ENCODE data around the gene DOCK9.

DOCK9 gene

GRCh38 chr13:98848746-98849145, 129.1 kb downstream of the DOCK9 start:
- no peak for DNase-seq (ENCODE audit: low spot score)

DNA sequence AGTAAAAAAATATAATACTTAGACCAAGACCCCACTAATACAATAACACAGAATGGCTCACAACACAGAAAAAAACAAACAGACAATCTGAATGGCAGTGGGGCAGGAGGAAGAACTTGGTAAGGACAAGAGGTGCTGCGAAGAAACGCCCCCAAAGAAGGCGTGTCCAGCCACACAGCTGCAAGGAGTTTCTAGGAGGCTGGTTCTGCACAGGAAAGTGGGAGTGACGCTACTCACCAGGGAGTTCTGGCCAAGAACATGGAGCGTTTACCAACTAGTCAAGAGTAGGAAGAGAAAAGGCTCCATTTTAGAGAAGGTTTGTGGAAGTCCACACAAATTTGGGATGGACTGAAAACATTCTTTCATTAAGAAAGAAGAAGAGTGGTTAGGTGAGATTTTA, 130.1 kb downstream of the DOCK9 start:
- no peak for DNase-seq (ENCODE audit: low spot score)

DNA sequence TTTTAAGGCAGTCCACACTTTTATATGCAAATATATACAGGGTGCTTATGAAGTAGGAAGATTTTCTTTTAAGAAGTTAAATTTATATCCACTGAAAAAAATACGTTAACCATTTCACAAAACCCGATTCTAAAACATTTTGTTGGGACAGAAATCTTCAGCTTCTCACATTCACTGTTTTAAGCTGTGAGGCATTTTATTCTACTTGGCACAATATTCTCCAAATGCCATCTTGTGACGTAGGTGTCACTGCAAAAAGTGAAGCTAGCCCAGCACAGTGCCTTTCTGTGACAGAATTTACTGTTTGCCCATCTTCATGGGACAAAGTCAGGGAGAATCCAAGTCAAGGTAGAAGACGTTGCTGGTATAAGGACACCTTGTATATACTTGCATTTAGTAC, 130.9 kb downstream of the DOCK9 start:
- no peak for DNase-seq (ENCODE audit: low spot score)

DNA sequence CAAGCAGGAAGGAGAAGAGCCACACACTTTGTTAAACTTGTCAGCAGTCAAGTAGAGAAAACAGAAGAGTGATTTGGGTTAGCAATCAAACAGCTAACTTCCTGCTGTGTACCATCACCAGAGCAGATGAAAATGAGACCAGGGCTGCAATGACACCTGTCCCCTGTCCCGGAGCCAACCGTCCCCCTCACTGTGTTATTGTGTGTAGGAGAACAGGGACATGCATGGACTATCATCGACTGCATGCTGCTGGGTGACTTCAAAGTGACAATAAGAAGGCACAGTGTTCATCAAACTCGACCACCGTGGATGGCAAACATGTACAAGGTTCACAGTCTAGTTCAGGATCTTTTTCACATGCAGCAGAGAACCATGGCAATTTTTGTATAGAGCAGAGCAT, 131.3 kb downstream of the DOCK9 start:
- no peak for DNase-seq (ENCODE audit: low spot score)

- no peak for DNase-seq (ENCODE audit: low spot score)
Observed at GRCh38 chr13:98845742-98846141, 132.1 kb downstream of the DOCK9 start.

GRCh38 chr13:98844021-98844420, 133.8 kb downstream of the DOCK9 start:
- no peak for DNase-seq (ENCODE audit: low spot score)

DNA sequence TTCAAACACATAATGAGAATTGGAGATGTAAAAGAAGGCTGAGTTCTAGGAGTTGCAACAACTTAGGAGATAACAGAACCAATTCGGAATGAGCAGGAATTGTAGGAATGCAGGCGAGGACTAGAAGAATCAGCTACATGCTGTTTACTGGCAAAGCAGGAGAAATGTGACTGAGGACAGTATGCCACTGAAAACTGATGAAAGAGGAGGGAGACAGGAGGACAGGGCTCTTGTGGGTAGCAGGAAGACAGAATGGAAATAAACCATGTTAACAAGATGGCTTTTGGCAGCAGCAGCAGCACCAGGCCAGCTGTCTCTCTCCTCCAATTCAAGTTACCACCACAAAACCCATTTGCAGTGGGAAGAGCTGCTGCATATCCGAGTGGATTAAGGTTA, 134.4 kb downstream of the DOCK9 start:
- no peak for DNase-seq (ENCODE audit: low spot score)

- DNase-seq (ENCODE audit: low spot score), result peak; percentile 67
Observed at GRCh38 chr13:98842858-98843481, 134.9 kb downstream of the DOCK9 start.

- no peak for DNase-seq (ENCODE audit: low spot score)
Observed at GRCh38 chr13:98842070-98842469, 135.8 kb downstream of the DOCK9 start.

DNA sequence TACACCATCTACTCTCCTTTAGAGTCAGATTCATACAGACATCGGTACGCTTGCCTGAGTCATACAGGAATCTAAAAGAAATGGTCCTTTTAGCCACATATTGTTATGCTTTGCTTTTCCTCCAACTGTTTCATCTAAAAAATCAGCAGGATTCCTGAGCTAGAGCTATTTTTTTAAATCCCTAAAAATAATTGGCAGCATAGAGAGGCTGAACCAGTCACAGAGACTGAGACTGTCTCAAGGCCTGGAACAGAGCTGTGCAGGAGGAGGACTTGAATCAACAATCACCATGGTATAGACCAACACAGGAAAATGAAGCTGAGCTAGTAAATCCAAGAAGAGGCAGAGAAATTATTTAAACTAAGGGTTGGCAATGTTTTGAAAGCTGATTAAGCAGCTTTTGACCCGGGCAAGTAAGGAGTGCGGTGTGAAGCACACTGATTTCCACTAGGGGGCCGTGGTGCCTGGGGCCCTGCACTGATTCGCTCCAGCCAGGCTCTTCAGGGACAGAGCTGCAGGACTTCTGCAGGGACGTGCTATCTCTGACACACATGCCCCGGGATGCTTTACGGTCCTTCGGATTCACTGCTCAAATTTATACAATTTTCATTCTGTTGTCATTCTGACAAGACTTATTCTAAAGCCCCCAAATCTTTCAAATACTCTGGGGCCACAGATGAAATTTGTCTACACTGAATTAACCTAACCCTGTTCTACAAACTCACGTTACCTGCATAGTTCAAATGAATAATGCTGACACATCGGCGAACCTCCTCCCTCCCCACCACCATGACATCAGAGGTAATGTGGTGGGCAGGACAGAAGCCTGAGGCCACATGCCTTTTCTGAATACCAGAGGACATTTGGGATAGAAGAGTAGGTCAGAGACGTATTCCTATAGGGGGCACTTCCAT, 137.8 kb downstream of the DOCK9 start:
- DNase-seq (ENCODE audit: low spot score), result peak; percentile 65

DNA sequence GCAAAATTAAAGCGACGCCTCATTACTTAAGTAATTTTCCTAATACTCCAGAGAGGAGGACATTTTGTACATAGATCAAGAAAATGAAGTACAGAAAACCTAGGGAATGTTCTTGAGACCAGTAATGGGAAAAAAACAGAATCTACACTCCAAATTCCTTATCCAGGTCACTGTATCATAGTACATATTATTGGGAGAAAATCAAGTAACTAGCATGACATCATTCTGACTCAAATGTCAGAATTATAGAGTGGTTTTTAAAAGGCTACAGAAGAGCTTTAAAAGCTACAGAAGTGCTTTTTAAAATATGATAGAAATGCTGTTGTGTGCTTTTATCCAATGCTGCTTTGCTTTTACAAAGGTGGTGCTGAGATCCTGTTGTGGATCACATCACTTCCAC, 139.1 kb downstream of the DOCK9 start:
- no peak for DNase-seq (ENCODE audit: low spot score)

- DNase-seq (ENCODE audit: low spot score), result no peak
Observed at GRCh38 chr13:98837896-98838295, 140.0 kb downstream of the DOCK9 start.

- DNase-seq (ENCODE audit: low spot score), result no peak
Observed at GRCh38 chr13:98835156-98835555, 142.7 kb downstream of the DOCK9 start.

DNA sequence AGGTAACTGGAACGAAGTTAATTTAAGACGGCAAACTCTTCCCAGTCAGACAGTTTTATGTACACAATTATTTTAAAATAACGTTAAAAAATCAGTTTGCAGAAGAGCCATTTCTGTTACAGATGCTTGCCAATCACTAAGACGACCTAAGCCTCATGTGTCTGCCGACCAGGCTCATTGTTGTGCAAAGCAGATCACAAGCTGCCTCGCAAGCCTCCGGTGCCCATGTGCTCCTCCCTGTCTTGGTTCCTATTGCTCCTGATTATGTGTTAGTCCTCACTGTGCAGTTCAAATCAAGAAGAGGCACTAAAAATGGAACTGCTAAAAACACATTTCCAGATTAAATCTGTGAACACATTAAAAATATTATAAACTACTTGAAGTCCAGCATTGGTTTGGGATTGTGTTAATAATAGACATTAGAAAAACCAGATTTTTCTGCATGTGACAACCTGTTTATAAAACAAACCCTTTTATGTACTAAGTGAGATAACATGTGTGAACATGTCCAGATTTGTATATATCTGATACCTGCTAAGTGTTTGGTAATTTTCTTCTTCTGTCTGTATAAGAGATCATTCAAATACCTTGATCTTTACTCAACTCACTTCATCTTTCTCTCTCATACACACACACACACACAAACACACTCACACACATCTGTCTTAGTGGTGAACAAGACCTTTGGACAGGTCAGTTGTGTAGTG, 143.5 kb downstream of the DOCK9 start:
- no peak for DNase-seq (ENCODE audit: low spot score)

DNA sequence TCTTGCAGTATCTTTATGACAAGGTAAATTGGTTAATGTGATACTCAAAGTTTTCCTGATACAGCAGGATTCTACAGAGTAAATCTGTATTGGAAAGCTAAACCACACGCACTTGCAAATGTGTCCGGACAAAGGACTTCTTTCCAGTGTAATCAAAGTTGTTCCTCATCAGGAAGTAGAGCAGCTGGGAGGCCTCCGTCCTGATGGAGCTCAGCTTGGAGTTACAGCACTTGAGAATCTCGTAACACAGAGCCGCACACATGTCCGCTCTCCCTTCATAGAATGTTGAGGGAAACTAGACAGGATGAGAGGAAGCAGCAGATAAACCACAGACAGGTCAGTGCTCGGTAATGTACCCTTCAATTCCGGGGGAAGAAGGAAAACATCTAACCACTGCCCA, 146.6 kb downstream of the DOCK9 start:
- no peak for DNase-seq (ENCODE audit: low spot score)

DNA sequence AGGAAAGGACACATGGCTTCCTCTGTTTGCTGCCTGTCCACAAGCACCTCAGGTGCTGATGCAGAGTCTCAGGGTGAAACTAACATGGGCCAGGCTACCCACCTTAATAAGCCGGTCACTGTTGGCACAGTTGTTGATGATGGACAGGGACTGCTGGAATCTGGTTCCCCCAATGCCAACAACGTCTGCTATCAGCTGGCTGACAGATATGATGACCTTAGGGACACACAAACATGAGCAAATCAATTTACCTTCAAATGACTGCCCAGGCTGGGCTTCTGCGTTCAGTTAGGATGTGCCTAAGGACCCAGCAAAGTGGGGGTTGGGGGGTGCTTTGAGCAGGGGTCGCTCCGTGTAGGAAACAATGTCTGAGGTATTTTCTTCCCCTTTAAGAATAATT, 148.3 kb downstream of the DOCK9 start:
- DNase-seq (ENCODE audit: low spot score), result no peak

DNA sequence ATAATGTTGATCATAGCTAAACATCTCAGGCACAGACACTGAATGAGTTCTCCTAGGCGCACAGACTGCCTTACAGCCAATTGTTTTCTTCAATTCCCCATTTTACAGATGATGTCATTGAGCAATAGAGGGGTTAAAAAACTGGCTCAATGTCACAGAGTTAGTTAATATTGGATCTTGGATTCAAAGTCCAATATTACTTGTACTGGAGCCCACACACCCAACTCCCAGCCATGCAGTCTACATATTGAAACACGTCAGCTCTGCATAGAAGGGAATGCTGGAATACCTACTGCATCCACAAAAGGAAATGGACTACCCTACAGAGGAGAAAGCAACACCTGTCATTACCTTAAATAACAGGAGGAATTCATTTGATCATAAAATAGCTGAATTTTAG, 149.2 kb downstream of the DOCK9 start:
- DNase-seq (ENCODE audit: low spot score), result no peak

DNA sequence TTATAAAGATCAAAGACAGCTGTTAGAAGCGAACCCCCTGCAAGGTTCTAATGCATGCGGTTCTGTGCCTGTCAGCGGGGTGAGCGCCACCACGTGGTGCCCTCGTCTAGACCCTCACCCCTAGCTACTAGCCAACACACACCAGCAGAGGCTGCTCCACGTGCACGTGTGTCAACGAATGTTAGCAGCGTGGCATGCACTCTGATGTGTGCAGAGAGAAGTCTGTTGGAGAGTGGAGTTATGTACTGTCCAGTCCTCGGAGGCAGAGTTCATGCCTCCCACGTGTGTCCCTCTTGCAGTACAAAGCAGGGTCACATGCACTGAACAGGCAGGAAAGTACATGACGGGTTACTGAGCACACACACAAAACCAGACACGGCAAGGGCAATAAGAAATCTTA, 150.4 kb downstream of the DOCK9 start:
- no peak for DNase-seq (ENCODE audit: low spot score)

DNA sequence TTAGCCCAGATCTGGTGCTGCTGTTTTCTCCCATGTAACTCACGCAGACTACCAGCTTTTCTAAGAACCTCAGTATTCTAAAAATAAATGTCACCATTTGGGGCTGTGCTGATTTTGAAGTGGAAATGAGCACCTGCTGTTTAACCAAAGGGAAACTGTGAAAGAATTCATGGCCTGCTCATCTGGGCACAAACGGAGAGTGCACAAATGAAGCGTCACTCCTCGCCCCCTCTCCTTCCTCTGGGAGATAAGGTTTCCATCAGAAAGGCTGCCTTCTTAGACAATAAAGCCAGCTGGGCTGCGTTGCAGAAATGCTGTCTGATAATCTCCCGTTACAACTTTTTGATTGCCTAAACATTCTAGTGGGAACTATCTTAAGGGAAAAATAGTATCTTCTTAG, 151.7 kb downstream of the DOCK9 start:
- DNase-seq (ENCODE audit: low spot score), result no peak

- no peak for DNase-seq (ENCODE audit: low spot score)
Observed at GRCh38 chr13:98825659-98826058, 152.2 kb downstream of the DOCK9 start.

- DNase-seq (ENCODE audit: low spot score), result no peak
Observed at GRCh38 chr13:98824376-98825160, 153.3 kb downstream of the DOCK9 start.

- no peak for DNase-seq (ENCODE audit: low spot score)
Observed at GRCh38 chr13:98823442-98823841, 154.4 kb downstream of the DOCK9 start.
